ENCODE results near the gene B4GALT4.
"Not testable (repeated sequence)": the region's sequence is repeated elsewhere in the genome, so short reads cannot be mapped to it uniquely, and the experiment has no call there.

DNA sequence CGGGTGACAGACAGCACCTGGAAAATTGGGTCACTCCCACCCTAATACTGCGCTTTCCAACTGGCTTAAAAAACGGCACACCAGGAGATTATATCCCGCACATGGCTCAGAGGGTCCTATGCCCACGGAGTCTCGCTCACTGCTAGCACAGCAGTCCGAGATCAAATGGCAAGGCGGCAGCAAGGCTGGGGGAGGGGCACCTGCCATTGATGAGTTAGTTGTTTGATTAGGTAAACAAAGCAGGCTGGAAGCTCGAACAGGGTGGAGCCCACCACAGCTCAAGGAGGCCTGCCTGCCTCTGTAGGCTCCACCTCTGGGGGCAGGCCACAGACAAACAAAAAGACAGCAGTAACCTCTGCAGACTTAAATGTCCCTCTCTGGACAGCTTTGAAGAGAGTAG lies 75.9 kb downstream of the B4GALT4 start:
- TF ChIP-seq EGR1 (IDR thresholded peaks at IDR 0.05; ENCODE audit: borderline replicate concordance, low read depth, low read length); POLR2AphosphoS5 (IDR thresholded peaks at IDR 0.05; ENCODE audit: low read depth, low read length); JUND (IDR thresholded peaks at IDR 0.05; ENCODE audit: low read length); BACH1 (IDR thresholded peaks at IDR 0.05; ENCODE audit: low read length): not testable (repeated sequence)
- TF ChIP-seq, protein P1, sequence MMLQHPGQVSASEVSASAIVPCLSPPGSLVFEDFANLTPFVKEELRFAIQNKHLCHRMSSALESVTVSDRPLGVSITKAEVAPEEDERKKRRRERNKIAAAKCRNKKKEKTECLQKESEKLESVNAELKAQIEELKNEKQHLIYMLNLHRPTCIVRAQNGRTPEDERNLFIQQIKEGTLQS (IDR thresholded peaks at IDR 0.05; ENCODE audit: insufficient read depth, low read depth, low read length): not testable (repeated sequence)
- TF ChIP-seq, protein P2, sequence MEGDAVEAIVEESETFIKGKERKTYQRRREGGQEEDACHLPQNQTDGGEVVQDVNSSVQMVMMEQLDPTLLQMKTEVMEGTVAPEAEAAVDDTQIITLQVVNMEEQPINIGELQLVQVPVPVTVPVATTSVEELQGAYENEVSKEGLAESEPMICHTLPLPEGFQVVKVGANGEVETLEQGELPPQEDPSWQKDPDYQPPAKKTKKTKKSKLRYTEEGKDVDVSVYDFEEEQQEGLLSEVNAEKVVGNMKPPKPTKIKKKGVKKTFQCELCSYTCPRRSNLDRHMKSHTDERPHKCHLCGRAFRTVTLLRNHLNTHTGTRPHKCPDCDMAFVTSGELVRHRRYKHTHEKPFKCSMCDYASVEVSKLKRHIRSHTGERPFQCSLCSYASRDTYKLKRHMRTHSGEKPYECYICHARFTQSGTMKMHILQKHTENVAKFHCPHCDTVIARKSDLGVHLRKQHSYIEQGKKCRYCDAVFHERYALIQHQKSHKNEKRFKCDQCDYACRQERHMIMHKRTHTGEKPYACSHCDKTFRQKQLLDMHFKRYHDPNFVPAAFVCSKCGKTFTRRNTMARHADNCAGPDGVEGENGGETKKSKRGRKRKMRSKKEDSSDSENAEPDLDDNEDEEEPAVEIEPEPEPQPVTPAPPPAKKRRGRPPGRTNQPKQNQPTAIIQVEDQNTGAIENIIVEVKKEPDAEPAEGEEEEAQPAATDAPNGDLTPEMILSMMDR (IDR thresholded peaks at IDR 0.05; ENCODE audit: control extremely low read depth in 1 of 3, insufficient read depth in 1 of 3, low read depth in 1 of 3, low read length in 3 of 3): not testable (repeated sequence)
